DND-41 (cell line): ENCODE measurements around the gene DYNLT1.

Experiments
- EZH2 ChIP-seq: IDR thresholded peaks from 3 replicates; pipeline ENCODE4 v1.6.1; 2012; ENCODE audit warnings: borderline replicate concordance, low read depth, mild to moderate bottlenecking, moderate library complexity, low read length, inconsistent platforms; ENCODE audit not compliant: severe bottlenecking
- TF ChIP-seq, protein P1 (sequence below): IDR thresholded peaks from 2 replicates; pipeline ENCODE4 v1.5.1; 2012; ENCODE audit warnings: borderline replicate concordance, low read length, moderate library complexity, mild to moderate bottlenecking; ENCODE audit not compliant: poor library complexity, severe bottlenecking; ENCODE audit errors: extremely low read depth

DNA sequence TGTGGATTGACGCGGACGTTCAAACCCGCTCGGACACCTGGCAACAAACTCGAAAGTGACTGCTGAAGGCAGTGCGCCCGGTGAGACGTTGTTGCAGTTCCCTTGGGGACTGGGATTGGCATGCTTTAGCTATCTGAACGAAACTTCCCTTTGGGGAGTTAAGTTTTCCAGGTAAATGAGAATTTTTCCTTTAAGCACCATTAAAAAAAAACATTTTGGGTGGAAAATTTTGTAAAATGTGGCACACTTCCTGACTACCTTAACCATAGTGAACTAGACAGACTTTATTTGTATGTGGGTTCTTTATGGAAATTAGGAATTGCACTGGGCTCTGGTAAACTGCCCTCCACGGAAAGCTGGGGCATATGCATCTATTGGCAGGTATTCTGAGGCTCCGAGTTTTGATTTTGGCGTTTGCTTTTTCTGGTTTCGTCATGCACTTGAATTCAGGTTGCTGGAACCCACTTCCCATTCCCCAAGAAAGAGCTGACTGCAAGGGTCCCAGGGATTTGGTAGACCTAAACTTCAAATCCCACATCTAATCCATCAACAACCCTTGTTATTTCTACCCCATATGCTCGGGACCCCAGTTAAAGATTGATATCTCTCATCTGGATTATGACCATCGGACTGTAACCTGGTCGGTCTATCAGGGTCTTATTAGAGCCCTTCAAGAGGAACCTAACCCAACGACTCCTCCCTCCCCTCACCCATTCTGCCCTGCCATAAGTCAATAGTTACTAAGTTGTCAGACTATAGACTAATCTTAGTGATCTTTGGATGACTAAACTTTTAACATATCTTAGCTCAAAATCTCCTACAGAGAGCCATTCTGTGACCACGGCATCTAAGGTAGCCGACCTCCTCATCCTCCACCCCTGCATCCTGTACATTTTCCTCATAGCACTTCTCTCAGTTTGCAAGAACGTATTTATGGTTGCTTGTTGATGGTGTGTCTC is 800 bp upstream of the DYNLT1 start:
- peak; percentile 63 for TF ChIP-seq EZH2
- TF ChIP-seq, protein P1, sequence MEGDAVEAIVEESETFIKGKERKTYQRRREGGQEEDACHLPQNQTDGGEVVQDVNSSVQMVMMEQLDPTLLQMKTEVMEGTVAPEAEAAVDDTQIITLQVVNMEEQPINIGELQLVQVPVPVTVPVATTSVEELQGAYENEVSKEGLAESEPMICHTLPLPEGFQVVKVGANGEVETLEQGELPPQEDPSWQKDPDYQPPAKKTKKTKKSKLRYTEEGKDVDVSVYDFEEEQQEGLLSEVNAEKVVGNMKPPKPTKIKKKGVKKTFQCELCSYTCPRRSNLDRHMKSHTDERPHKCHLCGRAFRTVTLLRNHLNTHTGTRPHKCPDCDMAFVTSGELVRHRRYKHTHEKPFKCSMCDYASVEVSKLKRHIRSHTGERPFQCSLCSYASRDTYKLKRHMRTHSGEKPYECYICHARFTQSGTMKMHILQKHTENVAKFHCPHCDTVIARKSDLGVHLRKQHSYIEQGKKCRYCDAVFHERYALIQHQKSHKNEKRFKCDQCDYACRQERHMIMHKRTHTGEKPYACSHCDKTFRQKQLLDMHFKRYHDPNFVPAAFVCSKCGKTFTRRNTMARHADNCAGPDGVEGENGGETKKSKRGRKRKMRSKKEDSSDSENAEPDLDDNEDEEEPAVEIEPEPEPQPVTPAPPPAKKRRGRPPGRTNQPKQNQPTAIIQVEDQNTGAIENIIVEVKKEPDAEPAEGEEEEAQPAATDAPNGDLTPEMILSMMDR: no peak
